ENCODE data around the gene ATP2C1.
A peak's percentile ranks its signal among the peaks of the same experiment; 100 is the strongest.

ATP2C1 gene

DNA sequence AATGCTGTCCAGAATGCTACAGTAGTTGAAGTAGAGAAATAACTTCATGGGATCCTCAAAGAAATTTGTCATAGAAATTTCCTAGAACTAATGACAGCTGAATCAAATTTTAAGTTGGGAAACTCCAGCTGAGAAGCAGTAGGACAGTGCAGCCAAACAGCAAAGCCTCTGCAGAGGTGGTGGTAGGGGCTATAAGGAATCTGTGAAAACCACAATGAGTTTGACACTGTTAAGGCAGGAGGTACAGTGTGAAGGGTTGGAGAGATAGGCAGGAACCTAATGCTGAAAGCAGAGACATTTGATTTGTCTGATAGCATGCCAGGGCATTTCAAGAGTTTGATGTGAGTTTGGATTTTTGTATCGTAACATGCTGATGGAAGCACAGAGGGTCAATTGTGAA is 110.7 kb downstream of the ATP2C1 start:
- Histone ChIP-seq H3K36me3 (ENCODE audit: control insufficient read depth in 1 of 2, insufficient read depth in 2 of 2, low read length in 2 of 2) (peaks cover 0 to 20% of the 10 kb centered on the region in 2 donors), H3K27ac (ENCODE audit: low read depth, low read length) (no peak overlapping the region), H3K9me3 (ENCODE audit: control insufficient read depth in 1 of 2, low read length in 2 of 2) (no peaks in the 10 kb centered on the region), H3K4me1 (ENCODE audit: control insufficient read depth in 1 of 2, insufficient read depth in 2 of 2, low read length in 2 of 2) (no peaks in the 10 kb centered on the region), H3K9ac (ENCODE audit: low read depth in 1 of 2, low read length in 2 of 2) (no peak overlapping the region), H3K27me3 (ENCODE audit: control insufficient read depth in 1 of 2, insufficient read depth in 2 of 2, low read length in 2 of 2) (no peaks in the 10 kb centered on the region), H3K4me3 (ENCODE audit: low read depth in 1 of 2, low read length in 2 of 2) (no peak overlapping the region)

DNA sequence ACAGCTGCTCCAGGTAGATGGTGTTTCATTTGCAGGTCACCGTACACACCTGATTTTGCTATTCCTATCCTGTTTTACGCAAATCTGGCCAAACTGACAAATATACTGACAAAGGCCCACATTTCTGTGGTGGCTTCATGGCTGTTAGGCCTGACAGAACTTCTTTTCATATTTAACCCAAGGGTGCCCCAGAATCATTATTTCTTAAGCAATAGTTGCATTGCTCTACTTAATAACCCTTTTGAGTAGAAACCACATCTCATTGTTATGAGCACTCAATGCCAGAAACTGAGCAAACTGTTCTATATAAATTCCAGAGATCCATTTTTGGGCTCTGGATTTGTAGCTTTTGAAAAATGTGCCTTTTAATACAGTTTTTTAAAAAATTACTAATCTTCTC is 113.4 kb downstream of the ATP2C1 start:
- H3K4me3 ChIP-seq (ENCODE audit: low read depth in 1 of 2, low read length in 2 of 2), result no peak overlapping the region
- no peak overlapping the region for H3K27ac ChIP-seq (ENCODE audit: low read depth, low read length)
- H3K27me3 ChIP-seq (ENCODE audit: control insufficient read depth in 1 of 2, insufficient read depth in 2 of 2, low read length in 2 of 2), result no peaks in the 10 kb centered on the region
- no peak overlapping the region for H3K9ac ChIP-seq (ENCODE audit: low read depth in 1 of 2, low read length in 2 of 2)
- no peaks in the 10 kb centered on the region for H3K9me3 ChIP-seq (ENCODE audit: control insufficient read depth in 1 of 2, low read length in 2 of 2)
- H3K4me1 ChIP-seq (ENCODE audit: control insufficient read depth in 1 of 2, insufficient read depth in 2 of 2, low read length in 2 of 2), result no peaks in the 10 kb centered on the region
- H3K36me3 ChIP-seq (ENCODE audit: control insufficient read depth in 1 of 2, insufficient read depth in 2 of 2, low read length in 2 of 2), result peaks cover 0 to 32% of the 10 kb centered on the region in 2 donors

DNA sequence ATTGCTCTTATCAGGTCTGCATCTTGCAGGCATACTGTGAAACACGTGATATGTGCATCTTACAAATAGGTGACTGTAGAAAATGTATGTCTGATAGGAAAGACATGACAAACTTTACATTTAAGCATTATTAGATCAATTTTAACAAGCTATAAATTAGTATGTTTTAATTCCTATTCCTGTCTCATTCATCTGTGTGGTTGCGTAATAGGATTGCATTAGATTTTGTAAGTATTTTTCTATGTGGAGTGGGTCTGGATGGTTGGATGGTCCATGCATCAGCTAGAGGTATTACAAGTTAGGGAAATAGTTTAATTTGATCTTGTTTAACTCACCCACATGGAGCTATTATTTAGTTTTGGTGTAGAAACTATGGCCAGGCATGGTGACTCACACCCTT is 113.9 kb downstream of the ATP2C1 start:
- Histone ChIP-seq H3K4me3 (ENCODE audit: low read depth in 1 of 2, low read length in 2 of 2) (no peak overlapping the region), H3K9ac (ENCODE audit: low read depth in 1 of 2, low read length in 2 of 2) (no peak overlapping the region), H3K36me3 (ENCODE audit: control insufficient read depth in 1 of 2, insufficient read depth in 2 of 2, low read length in 2 of 2) (peaks cover 3 to 32% of the 10 kb centered on the region in 2 donors), H3K27ac (ENCODE audit: low read depth, low read length) (no peak overlapping the region), H3K9me3 (ENCODE audit: control insufficient read depth in 1 of 2, low read length in 2 of 2) (no peaks in the 10 kb centered on the region), H3K4me1 (ENCODE audit: control insufficient read depth in 1 of 2, insufficient read depth in 2 of 2, low read length in 2 of 2) (no peaks in the 10 kb centered on the region), H3K27me3 (ENCODE audit: control insufficient read depth in 1 of 2, insufficient read depth in 2 of 2, low read length in 2 of 2) (no peaks in the 10 kb centered on the region)

DNA sequence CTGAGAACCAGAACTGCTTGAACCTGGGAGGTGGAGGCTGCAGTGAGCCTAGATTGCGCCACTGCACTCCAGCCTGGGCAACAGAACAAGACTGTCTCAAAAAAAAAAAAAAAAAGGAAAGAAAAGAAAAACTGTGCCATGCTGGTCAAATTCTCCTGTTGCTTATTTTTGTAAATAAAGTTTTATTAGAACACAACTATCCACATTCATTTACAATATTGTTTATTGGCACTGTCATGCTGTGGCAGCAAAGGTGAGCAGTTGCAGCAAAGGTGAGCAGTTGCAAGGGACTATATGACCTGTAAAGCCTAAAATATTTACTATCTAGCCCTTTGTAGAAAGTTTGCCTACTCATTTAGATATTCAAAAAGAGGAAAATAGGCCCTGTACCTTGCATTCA is 114.4 kb downstream of the ATP2C1 start:
- Histone ChIP-seq H3K27ac (ENCODE audit: low read depth, low read length) (no peak overlapping the region), H3K9me3 (ENCODE audit: control insufficient read depth in 1 of 2, low read length in 2 of 2) (no peaks in the 10 kb centered on the region), H3K9ac (ENCODE audit: low read depth in 1 of 2, low read length in 2 of 2) (no peak overlapping the region), H3K4me1 (ENCODE audit: control insufficient read depth in 1 of 2, insufficient read depth in 2 of 2, low read length in 2 of 2) (no peaks in the 10 kb centered on the region), H3K4me3 (ENCODE audit: low read depth in 1 of 2, low read length in 2 of 2) (no peak overlapping the region), H3K36me3 (ENCODE audit: control insufficient read depth in 1 of 2, insufficient read depth in 2 of 2, low read length in 2 of 2) (peaks cover 8 to 34% of the 10 kb centered on the region in 2 donors), H3K27me3 (ENCODE audit: control insufficient read depth in 1 of 2, insufficient read depth in 2 of 2, low read length in 2 of 2) (no peaks in the 10 kb centered on the region)

DNA sequence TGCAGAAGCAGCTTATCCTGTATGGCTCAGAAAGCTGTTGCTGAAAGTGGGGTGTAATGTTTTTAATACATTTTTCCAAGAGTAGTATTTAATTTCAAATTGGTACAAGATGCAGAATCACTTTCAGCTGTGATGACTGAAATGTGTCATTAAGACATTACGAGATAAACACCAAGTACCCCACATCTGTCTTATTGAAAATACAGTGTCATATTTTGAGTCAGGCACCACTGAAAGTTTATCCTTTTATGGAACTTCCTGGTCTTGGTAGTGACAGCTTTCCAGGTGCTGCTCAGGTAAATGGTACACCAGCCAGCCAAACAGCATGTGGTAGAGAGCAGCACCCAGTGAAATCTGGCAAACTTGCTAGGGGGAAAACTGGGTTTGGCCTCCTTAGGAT is 115.8 kb downstream of the ATP2C1 start:
- Histone ChIP-seq H3K4me1 (ENCODE audit: control insufficient read depth in 1 of 2, insufficient read depth in 2 of 2, low read length in 2 of 2) (no peaks in the 10 kb centered on the region), H3K36me3 (ENCODE audit: control insufficient read depth in 1 of 2, insufficient read depth in 2 of 2, low read length in 2 of 2) (peaks cover 18 to 42% of the 10 kb centered on the region in 2 donors)

DNA sequence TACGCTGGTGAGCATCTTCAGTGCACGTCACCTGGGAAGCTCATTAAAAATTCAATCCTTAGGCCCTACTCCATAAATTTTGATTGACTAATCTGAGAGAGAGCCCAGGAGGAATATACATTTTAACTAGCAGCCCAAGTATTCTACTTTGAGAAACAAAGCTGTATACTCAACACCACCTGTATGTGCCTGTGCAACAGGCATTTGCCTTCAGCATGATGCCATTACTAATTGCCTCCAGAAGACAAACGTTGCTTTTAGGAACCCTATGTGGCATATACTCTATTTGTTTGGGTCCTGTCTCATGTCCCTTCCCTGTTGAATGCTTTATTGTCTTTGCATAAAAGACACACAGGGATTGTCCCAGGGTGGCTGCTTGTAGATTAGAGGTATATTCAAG is 125.1 kb downstream of the ATP2C1 start:
- Histone ChIP-seq H3K9me3 (ENCODE audit: control insufficient read depth in 1 of 2, low read length in 2 of 2) (no peaks in the 10 kb centered on the region), H3K36me3 (ENCODE audit: control insufficient read depth in 1 of 2, insufficient read depth in 2 of 2, low read length in 2 of 2) (peaks cover 21 to 35% of the 10 kb centered on the region in 2 donors), H3K9ac (ENCODE audit: low read depth in 1 of 2, low read length in 2 of 2) (no peak overlapping the region), H3K4me1 (ENCODE audit: control insufficient read depth in 1 of 2, insufficient read depth in 2 of 2, low read length in 2 of 2) (peaks cover 4 to 20% of the 10 kb centered on the region in 2 donors), H3K4me3 (ENCODE audit: low read depth in 1 of 2, low read length in 2 of 2) (no peak overlapping the region), H3K27ac (ENCODE audit: low read depth, low read length) (no peak overlapping the region), H3K27me3 (ENCODE audit: control insufficient read depth in 1 of 2, insufficient read depth in 2 of 2, low read length in 2 of 2) (no peaks in the 10 kb centered on the region)

More for the DNA sequence above, 115.8 kb downstream of the ATP2C1 start:
- Histone ChIP-seq H3K27ac (ENCODE audit: low read depth, low read length) (no peak overlapping the region), H3K4me3 (ENCODE audit: low read depth in 1 of 2, low read length in 2 of 2) (no peak overlapping the region), H3K9ac (ENCODE audit: low read depth in 1 of 2, low read length in 2 of 2) (no peak overlapping the region), H3K9me3 (ENCODE audit: control insufficient read depth in 1 of 2, low read length in 2 of 2) (no peaks in the 10 kb centered on the region), H3K27me3 (ENCODE audit: control insufficient read depth in 1 of 2, insufficient read depth in 2 of 2, low read length in 2 of 2) (no peaks in the 10 kb centered on the region)

DNA sequence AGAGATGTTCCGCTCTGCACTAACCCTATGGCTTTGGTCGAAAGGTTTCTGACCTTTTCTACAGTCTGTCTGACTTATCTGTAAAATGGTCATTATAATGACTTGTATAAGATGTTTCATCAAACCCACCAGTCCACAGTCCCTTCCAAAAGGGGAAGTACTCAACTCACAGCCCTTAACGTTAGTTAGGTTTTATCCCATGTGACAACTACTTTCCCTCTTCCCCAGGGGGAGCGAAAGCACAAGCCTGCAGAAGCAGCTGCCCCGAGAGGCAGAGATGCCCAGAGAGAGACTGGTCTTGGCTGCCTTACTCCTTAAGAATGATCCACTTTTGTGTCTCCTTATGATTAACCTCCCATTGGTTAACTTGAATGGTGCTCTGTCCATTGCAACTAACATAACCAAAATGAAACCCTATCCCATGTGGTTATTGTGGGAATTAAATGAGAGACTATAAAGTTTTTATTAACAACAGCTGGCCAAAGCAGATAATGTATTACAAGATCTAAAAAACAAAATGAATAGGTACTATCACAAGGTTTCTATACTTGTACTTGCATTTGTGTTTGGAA is 126.3 kb downstream of the ATP2C1 start:
- H3K27me3 ChIP-seq (ENCODE audit: control insufficient read depth in 1 of 2, insufficient read depth in 2 of 2, low read length in 2 of 2), result no peaks in the 10 kb centered on the region
- peaks cover 22 to 26% of the 10 kb centered on the region in 2 donors for H3K36me3 ChIP-seq (ENCODE audit: control insufficient read depth in 1 of 2, insufficient read depth in 2 of 2, low read length in 2 of 2)
- no peak overlapping the region for H3K27ac ChIP-seq (ENCODE audit: low read depth, low read length)
- H3K4me1 ChIP-seq (ENCODE audit: control insufficient read depth in 1 of 2, insufficient read depth in 2 of 2, low read length in 2 of 2), result peaks cover 13 to 29% of the 10 kb centered on the region in 2 donors
- no peak overlapping the region for H3K9ac ChIP-seq (ENCODE audit: low read depth in 1 of 2, low read length in 2 of 2)
- no peaks in the 10 kb centered on the region for H3K9me3 ChIP-seq (ENCODE audit: control insufficient read depth in 1 of 2, low read length in 2 of 2)
- H3K4me3 ChIP-seq (ENCODE audit: low read depth in 1 of 2, low read length in 2 of 2), result no peak overlapping the region

DNA sequence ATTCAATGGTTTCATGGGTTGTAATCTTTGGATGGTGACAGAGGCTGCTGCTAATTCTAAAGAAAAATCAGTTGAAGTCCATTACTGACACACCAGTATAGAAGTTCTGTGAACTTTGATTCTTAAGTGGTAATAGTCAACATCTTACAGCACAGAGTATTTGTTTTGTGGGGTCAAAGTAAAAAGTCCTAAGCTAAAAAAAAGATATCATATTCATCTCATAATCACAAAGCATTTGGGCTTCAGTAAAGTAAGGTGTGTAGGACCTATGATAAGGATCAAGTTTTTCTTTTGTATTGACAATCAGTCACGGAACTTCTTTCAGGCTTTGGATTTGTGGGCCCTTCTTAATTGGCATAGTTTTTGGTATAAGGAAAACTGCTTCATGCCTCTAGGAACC is 131.7 kb downstream of the ATP2C1 start:
- H3K4me3 ChIP-seq (ENCODE audit: low read depth in 1 of 2, low read length in 2 of 2), result peak overlapping the region; percentile 96 to 98
- no peaks in the 10 kb centered on the region for H3K27me3 ChIP-seq (ENCODE audit: control insufficient read depth in 1 of 2, insufficient read depth in 2 of 2, low read length in 2 of 2)
- peak overlapping the region; percentile 91 to 96 for H3K9ac ChIP-seq (ENCODE audit: low read depth in 1 of 2, low read length in 2 of 2)
- peaks cover 21 to 33% of the 10 kb centered on the region in 2 donors for H3K4me1 ChIP-seq (ENCODE audit: control insufficient read depth in 1 of 2, insufficient read depth in 2 of 2, low read length in 2 of 2)
- H3K36me3 ChIP-seq (ENCODE audit: control insufficient read depth in 1 of 2, insufficient read depth in 2 of 2, low read length in 2 of 2), result peaks cover 0 to 10% of the 10 kb centered on the region in 2 donors
- no peak overlapping the region for H3K27ac ChIP-seq (ENCODE audit: low read depth, low read length)
- H3K9me3 ChIP-seq (ENCODE audit: control insufficient read depth in 1 of 2, low read length in 2 of 2), result no peaks in the 10 kb centered on the region

DNA sequence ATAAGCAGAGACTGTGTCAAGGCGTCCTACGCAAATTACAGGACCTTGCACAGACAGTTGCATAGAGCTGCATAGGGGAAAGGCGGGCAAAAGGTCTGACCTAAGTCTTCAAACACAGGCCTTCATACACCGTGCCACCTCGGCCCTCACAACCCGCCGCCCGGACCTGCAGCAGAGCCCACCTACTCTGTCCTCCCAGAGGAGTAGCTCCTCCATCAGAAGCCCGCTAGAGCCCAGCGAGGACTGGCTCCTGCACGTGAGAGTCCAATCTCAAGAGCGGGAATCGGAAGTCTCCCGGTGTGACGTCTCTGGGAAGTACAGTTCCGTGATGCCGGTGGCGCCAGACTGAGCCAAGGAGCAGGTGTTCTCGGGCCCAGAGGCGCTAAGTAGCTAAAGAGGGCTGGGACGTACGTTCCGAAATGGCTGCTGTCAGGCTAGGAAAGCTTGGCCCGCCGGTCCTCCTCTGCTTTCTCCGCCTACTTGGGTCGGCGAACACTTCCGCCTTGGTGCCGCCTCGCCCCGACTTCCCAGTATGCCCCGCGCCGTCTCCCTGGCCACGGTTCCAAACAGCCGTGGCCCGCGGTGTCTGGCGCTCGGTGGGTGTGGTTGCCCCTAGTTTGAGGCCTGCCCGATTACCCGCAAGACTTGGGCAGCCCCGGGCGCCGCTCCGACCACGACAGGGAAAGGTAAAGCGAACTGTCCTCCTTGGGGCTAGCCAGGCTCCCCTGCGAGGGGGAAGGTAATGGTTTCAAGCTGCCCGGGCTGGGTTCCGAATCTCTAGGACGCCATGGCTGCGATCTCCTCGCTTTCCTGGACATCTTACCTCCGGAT is 132.7 kb downstream of the ATP2C1 start, which contains the start of the genes ASTE1 and NEK11:
Gene ASTE1, minus strand, starts transcription at position 505 of the 831 bp plus-strand sequence. CDS start 1,519 bp downstream, outside the sequence.
Gene NEK11, plus strand, starts transcription at position 557 of the 831 bp plus-strand sequence. CDS start 2,832 bp downstream, outside the sequence.
- Histone ChIP-seq H3K4me3 (ENCODE audit: low read depth in 1 of 2, low read length in 2 of 2) (peak within 1 kb of the TSS; percentile 96 to 98), H3K4me1 (ENCODE audit: control insufficient read depth in 1 of 2, insufficient read depth in 2 of 2, low read length in 2 of 2) (peaks cover 21 to 33% of the 10 kb centered on the region in 2 donors), H3K9ac (ENCODE audit: low read depth in 1 of 2, low read length in 2 of 2) (peak within 1 kb of the TSS; percentile 91 to 96), H3K27me3 (ENCODE audit: control insufficient read depth in 1 of 2, insufficient read depth in 2 of 2, low read length in 2 of 2) (no peaks in the 10 kb centered on the region), H3K27ac (ENCODE audit: low read depth, low read length) (peak within 1 kb of the TSS; percentile 95), H3K36me3 (ENCODE audit: control insufficient read depth in 1 of 2, insufficient read depth in 2 of 2, low read length in 2 of 2) (peaks cover 0 to 10% of the 10 kb centered on the region in 2 donors), H3K9me3 (ENCODE audit: control insufficient read depth in 1 of 2, low read length in 2 of 2) (no peaks in the 10 kb centered on the region)

DNA sequence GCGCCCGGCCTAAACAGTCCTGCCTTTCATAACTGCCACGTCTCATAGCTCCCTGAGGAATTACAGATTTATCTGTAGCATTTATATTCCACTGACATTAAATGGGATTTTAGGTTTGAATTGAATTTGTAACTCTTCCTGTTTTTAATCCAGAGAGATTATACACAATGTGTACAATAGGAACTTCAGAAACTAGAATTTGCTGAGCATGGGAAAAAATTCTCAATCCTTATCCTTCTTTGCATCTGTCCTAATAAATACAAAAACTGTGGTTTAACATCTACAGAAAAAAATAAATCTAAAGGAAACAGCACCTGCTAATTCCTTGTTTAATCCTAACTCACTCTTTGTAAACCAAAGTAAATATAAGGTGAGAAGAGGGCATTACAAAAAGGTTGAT is 135.0 kb downstream of the ATP2C1 start:
- H3K27me3 ChIP-seq (ENCODE audit: control insufficient read depth in 1 of 2, insufficient read depth in 2 of 2, low read length in 2 of 2), result no peaks in the 10 kb centered on the region
- no peaks in the 10 kb centered on the region for H3K9me3 ChIP-seq (ENCODE audit: control insufficient read depth in 1 of 2, low read length in 2 of 2)
- peaks cover 21 to 22% of the 10 kb centered on the region in 2 donors for H3K4me1 ChIP-seq (ENCODE audit: control insufficient read depth in 1 of 2, insufficient read depth in 2 of 2, low read length in 2 of 2)
- no peak overlapping the region for H3K9ac ChIP-seq (ENCODE audit: low read depth in 1 of 2, low read length in 2 of 2)
- H3K27ac ChIP-seq (ENCODE audit: low read depth, low read length), result no peak overlapping the region
- H3K4me3 ChIP-seq (ENCODE audit: low read depth in 1 of 2, low read length in 2 of 2), result no peak overlapping the region
- peaks cover 0 to 6% of the 10 kb centered on the region in 2 donors for H3K36me3 ChIP-seq (ENCODE audit: control insufficient read depth in 1 of 2, insufficient read depth in 2 of 2, low read length in 2 of 2)
